AG10803 (cell line): ENCODE data around the gene PTPRU.

Experiments
- DNase-seq: peaks from one replicate; pipeline ENCODE4 v3.0.0; 2010; ENCODE audit warnings: low read depth
- H3K4me3 ChIP-seq: 2 replicates; pipeline ENCODE4 v1.5.1; 2011; ENCODE audit warnings: mild to moderate bottlenecking, low read length, control low read depth
- CTCF ChIP-seq: conservative IDR thresholded peaks from 2 replicates; pipeline ENCODE4 v1.5.1; 2011; ENCODE audit warnings: mild to moderate bottlenecking, low read length, control low read depth, inconsistent platforms

The PTPRU gene

GRCh38 chr1:29282924-29283803 is 46.8 kb downstream of the PTPRU start:
- no peak for TF ChIP-seq CTCF
- no peak overlapping the region for H3K4me3 ChIP-seq
- DNase-seq, result peak; percentile 40

- TF ChIP-seq CTCF, result no peak
- H3K4me3 ChIP-seq, result no peak overlapping the region
- no peak for DNase-seq
These were observed 47.5 kb downstream of the PTPRU start for GRCh38 chr1:29283804-29284195.

- TF ChIP-seq CTCF, result no peak
- no peak overlapping the region for H3K4me3 ChIP-seq
- no peak for DNase-seq
These were observed 48.1 kb downstream of the PTPRU start for GRCh38 chr1:29284286-29284960.

- no peak for TF ChIP-seq CTCF
- no peak for DNase-seq
- no peak overlapping the region for H3K4me3 ChIP-seq
These were observed 48.7 kb downstream of the PTPRU start for GRCh38 chr1:29284961-29285560.

GRCh38 chr1:29285771-29286170 is 49.4 kb downstream of the PTPRU start:
- TF ChIP-seq CTCF, result no peak
- no peak for DNase-seq
- H3K4me3 ChIP-seq, result no peak overlapping the region

GRCh38 chr1:29286194-29286767 is 50.0 kb downstream of the PTPRU start:
- no peak for TF ChIP-seq CTCF
- no peak for DNase-seq
- H3K4me3 ChIP-seq, result no peak overlapping the region
